Dendritic cell treated with granulocyte-macrophage colony-stimulating factor and Interleukin-4, amounts not matched to agents 40 ng/mL and 50 ng/mL, for 4 days (primary cell): ENCODE data around the gene ABCA2.

Source experiments
- H3K27ac Mint-ChIP-seq: one replicate; pipeline ENCODE4 v1.8.0; 2022; ENCODE audit warnings: mild to moderate bottlenecking, mixed read lengths
- H3K27me3 Mint-ChIP-seq: one replicate; pipeline ENCODE4 v1.8.0; 2022; ENCODE audit warnings: mild to moderate bottlenecking, mixed read lengths
- H3K36me3 Mint-ChIP-seq: one replicate; pipeline ENCODE4 v1.8.0; 2022; ENCODE audit warnings: low read depth, mixed read lengths
- H3K4me1 Mint-ChIP-seq: one replicate; pipeline ENCODE4 v1.8.0; 2022; ENCODE audit warnings: low read depth, mixed read lengths
- H3K4me3 Mint-ChIP-seq: one replicate; pipeline ENCODE4 v1.8.0; 2022; ENCODE audit warnings: mild to moderate bottlenecking, moderate library complexity, mixed read lengths
- H3K9me3 Mint-ChIP-seq: one replicate; pipeline ENCODE4 v1.8.0; 2022; ENCODE audit warnings: mixed read lengths
- intact Hi-C: fragments of 100-400 bp; cut with micrococcal nuclease; formaldehyde crosslinking; loops from one replicate; pipeline ENCODE4 v1.15.0; 2022

The ABCA2 gene

GRCh38 chr9:136980669-136981478, 47.2 kb downstream of the ABCA2 start:
- Mint-ChIP-seq H3K4me1 (peaks cover 17% of the 10 kb centered on the region), H3K27ac (no peak overlapping the region), H3K36me3 (no peaks in the 10 kb centered on the region), H3K27me3 (peaks cover 77% of the 10 kb centered on the region), H3K4me3 (no peak overlapping the region), H3K9me3 (no peaks in the 10 kb centered on the region)
- intact Hi-C loops: no loop called here

- Mint-ChIP-seq H3K36me3 (no peaks in the 10 kb centered on the region), H3K27ac (no peak overlapping the region), H3K4me3 (no peak overlapping the region), H3K4me1 (peaks cover 25% of the 10 kb centered on the region), H3K9me3 (no peaks in the 10 kb centered on the region), H3K27me3 (peaks cover 81% of the 10 kb centered on the region)
- intact Hi-C loops: no loop called here
These were observed 48.1 kb downstream of the ABCA2 start for GRCh38 chr9:136979769-136980587.

DNA sequence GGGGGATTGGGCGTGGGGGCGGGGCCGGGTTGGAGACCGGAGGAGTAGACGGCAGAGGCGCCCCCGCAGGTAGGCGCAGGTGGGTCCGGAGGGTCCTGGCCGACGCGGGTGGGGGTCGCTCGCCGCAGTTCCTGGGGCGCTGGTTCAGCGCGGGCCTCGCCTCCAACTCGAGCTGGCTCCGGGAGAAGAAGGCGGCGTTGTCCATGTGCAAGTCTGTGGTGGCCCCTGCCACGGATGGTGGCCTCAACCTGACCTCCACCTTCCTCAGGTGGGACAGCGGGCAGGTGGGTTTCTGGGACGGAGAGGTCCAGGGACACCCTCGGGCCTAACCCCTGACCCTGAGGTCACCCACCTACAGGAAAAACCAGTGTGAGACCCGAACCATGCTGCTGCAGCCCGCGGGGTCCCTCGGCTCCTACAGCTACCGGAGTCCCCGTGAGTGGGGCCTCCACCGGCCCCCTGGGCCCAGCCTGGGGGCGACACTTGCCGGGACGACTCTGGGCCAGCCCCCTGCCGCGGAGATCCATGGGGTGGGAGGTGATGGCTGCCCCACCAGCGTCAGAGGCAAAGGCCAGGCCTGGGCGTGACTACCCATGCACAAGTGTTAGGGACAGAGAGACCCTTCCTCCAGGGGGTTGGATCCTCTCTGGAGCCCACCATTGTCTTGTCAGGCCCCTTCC, 49.0 kb downstream of the ABCA2 start:
- Mint-ChIP-seq H3K36me3 (no peaks in the 10 kb centered on the region), H3K27ac (no peak overlapping the region), H3K4me3 (no peak overlapping the region), H3K9me3 (no peaks in the 10 kb centered on the region), H3K4me1 (peaks cover 31% of the 10 kb centered on the region), H3K27me3 (peaks cover 75% of the 10 kb centered on the region)
- intact Hi-C loops: loop anchor here (1.0 kb wide), 1 partner anchor 13 kb away; the partner anchor contains the start of gene PAXX

DNA sequence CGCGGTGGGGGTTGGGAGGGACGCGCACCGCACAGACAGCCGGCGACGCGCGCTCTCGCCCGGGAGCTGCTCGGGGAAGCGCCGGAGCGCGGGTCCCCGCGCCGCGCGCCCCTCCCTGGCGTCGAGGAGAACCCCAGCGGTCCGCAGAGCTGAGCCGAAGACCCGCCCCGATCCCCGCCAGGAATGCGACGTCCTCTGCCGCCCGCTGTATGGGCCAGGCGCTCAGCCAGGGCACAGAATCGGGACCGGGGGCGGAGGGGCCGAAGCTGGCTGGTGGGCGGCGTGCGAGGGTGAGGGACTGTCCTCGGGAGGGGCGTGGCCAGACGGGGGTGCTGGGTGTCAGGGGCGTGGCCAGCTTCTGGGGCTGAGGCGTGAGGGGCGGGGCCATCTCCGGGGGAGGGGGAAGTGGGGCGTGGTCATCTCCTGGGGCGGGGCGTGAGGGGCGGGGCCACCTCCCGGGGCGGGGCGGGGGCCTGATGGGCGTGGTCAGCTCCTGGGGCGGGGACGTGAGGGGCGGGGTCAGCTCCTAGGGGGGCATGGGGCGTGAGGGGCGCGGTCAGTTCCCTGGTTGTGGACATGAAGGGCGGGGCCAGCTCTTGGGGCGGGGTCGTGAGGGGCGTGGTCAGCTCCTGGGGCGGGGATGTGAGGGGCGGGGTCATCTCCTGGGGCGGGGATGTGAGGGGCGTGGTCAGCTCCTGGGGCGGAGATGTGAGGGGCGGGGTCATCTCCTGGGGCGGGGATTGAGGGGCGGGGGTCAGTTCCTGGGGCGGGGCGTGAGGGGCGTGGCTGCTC, 49.8 kb downstream of the ABCA2 start:
- no peaks in the 10 kb centered on the region for H3K9me3 Mint-ChIP-seq
- no peak overlapping the region for H3K27ac Mint-ChIP-seq
- H3K36me3 Mint-ChIP-seq: no peaks in the 10 kb centered on the region
- H3K4me3 Mint-ChIP-seq: peak overlapping the region; percentile 23
- intact Hi-C loops: loop anchor here (1.0 kb wide), 1 partner anchor 14 kb away; the partner anchor contains the start of gene PAXX
- H3K4me1 Mint-ChIP-seq: peaks cover 31% of the 10 kb centered on the region
- peaks cover 69% of the 10 kb centered on the region for H3K27me3 Mint-ChIP-seq

DNA sequence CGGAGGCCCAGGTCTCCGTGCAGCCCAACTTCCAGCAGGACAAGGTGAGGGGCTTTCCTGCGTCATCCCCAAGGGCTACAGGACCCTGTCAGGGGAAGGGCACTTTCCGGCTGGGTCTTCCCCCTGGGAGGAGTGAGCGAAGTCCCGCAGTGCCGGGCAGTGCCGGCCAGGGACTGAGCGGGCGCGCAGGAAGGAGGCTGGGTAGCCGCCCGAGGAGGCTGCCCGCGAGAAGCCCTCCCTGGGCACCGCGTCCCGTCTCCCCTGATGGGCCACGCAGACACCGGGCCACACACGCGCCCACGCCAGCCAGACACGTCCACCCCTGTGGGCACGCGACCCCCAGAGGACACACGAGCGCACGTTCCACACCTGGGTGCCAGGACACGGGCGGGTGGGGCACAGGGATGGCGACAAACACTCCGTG, 50.4 kb downstream of the ABCA2 start:
- intact Hi-C loops: loop anchor here (1.0 kb wide), 1 partner anchor 15 kb away; the partner anchor contains the start of gene PAXX
- Mint-ChIP-seq H3K4me1 (peaks cover 31% of the 10 kb centered on the region), H3K36me3 (no peaks in the 10 kb centered on the region), H3K27me3 (peaks cover 63% of the 10 kb centered on the region), H3K9me3 (no peaks in the 10 kb centered on the region), H3K27ac (no peak overlapping the region), H3K4me3 (peak overlapping the region; percentile 39)

DNA sequence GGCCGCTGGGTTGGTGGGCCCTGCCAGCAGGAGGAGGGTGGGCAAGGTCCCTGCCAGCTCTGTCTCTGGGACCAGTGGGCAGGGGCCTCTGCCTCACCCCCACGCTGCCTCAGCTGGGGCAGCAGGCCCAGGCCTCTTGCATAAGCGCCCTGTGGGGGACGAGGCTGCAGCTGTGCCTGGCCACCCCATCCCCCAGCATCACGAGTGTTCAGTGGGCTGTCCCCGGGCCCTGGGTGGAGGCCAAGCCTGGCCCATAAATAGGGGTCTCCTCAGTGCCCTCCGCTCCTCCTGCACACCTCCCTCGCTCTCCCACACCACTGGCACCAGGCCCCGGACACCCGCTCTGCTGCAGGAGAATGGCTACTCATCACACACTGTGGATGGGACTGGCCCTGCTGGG, 50.8 kb downstream of the ABCA2 start, which contains the start of gene PTGDS:
PTGDS (plus strand) TSS at position 282 of the 400 bp plus-strand sequence; CDS start at position 357, 75 bp downstream.
- Mint-ChIP-seq H3K36me3 (no peaks in the 10 kb centered on the region), H3K27ac (peak within 1 kb of the TSS; percentile 29), H3K4me1 (peaks cover 31% of the 10 kb centered on the region), H3K27me3 (peaks cover 58% of the 10 kb centered on the region), H3K9me3 (no peaks in the 10 kb centered on the region), H3K4me3 (peak within 1 kb of the TSS; percentile 39)
- intact Hi-C loops: no loop called here

- Mint-ChIP-seq H3K9me3 (no peaks in the 10 kb centered on the region), H3K27me3 (peaks cover 53% of the 10 kb centered on the region), H3K4me3 (no peak overlapping the region), H3K36me3 (no peaks in the 10 kb centered on the region), H3K27ac (peak overlapping the region; percentile 61), H3K4me1 (peaks cover 31% of the 10 kb centered on the region)
- intact Hi-C loops: no loop called here
These were observed 52.4 kb downstream of the ABCA2 start for GRCh38 chr9:136975644-136976043.

GRCh38 chr9:136974817-136975535, 53.1 kb downstream of the ABCA2 start:
- Mint-ChIP-seq H3K4me3 (peak overlapping the region; percentile 14), H3K9me3 (no peaks in the 10 kb centered on the region), H3K4me1 (peaks cover 31% of the 10 kb centered on the region), H3K36me3 (no peaks in the 10 kb centered on the region), H3K27me3 (peaks cover 57% of the 10 kb centered on the region), H3K27ac (peak overlapping the region; percentile 61)
- intact Hi-C loops: no loop called here

- peaks cover 31% of the 10 kb centered on the region for H3K4me1 Mint-ChIP-seq
- H3K27me3 Mint-ChIP-seq: peaks cover 54% of the 10 kb centered on the region
- intact Hi-C loops: no loop called here
- no peaks in the 10 kb centered on the region for H3K9me3 Mint-ChIP-seq
- no peak overlapping the region for H3K4me3 Mint-ChIP-seq
- H3K36me3 Mint-ChIP-seq: no peaks in the 10 kb centered on the region
- peak overlapping the region; percentile 42 for H3K27ac Mint-ChIP-seq
These were observed 54.1 kb downstream of the ABCA2 start for GRCh38 chr9:136973618-136974617.

- Mint-ChIP-seq H3K36me3 (no peaks in the 10 kb centered on the region), H3K27me3 (peaks cover 54% of the 10 kb centered on the region), H3K4me3 (no peak overlapping the region), H3K27ac (no peak overlapping the region), H3K9me3 (no peaks in the 10 kb centered on the region), H3K4me1 (peaks cover 30% of the 10 kb centered on the region)
- intact Hi-C loops: no loop called here
These were observed 55.3 kb downstream of the ABCA2 start for GRCh38 chr9:136972743-136973142.

GRCh38 chr9:136972335-136972734, 55.7 kb downstream of the ABCA2 start:
- H3K9me3 Mint-ChIP-seq: no peaks in the 10 kb centered on the region
- H3K4me1 Mint-ChIP-seq: peaks cover 26% of the 10 kb centered on the region
- intact Hi-C loops: no loop called here
- H3K36me3 Mint-ChIP-seq: no peaks in the 10 kb centered on the region
- no peak overlapping the region for H3K27ac Mint-ChIP-seq
- no peak overlapping the region for H3K4me3 Mint-ChIP-seq
- H3K27me3 Mint-ChIP-seq: peaks cover 50% of the 10 kb centered on the region

DNA sequence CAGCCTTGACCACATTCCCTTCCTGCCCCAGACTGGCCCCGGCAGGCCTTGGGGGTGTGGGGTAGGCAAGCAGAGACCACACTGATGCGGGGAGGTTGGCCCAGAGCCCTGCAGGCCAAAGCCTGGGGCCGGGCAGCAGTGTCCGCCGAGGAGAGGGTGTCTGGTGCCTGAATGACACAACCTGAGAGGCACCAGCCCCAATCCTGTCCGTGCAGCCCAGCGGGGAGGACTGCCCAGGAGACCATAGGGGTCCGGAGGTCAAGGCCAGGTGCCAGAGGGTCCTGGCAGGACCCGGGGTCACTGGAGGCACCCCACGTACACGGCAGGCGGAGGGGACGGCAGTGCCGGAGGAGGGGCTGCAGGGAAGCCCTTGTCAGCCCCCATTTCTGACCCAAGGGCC, 56.3 kb downstream of the ABCA2 start:
- H3K4me3 Mint-ChIP-seq: no peak overlapping the region
- intact Hi-C loops: no loop called here
- H3K27me3 Mint-ChIP-seq: peaks cover 49% of the 10 kb centered on the region
- H3K36me3 Mint-ChIP-seq: no peaks in the 10 kb centered on the region
- no peaks in the 10 kb centered on the region for H3K9me3 Mint-ChIP-seq
- peaks cover 23% of the 10 kb centered on the region for H3K4me1 Mint-ChIP-seq
- no peak overlapping the region for H3K27ac Mint-ChIP-seq
